Common myeloid progenitor, CD34-positive (primary cell): ENCODE results near the gene PTPRN2.

Source experiments
- CTCF ChIA-PET: fragments of 350-600 bp; sonication (Branson Sonifier 250); formaldehyde crosslinking; loops from one replicate; lab custom pipeline; 2021; ENCODE audit warnings: antibody characterized with exemption; lab: Charles Lee
- POLR2A ChIA-PET: fragments of 350-600 bp; sonication (Branson Sonifier 250); formaldehyde crosslinking; loops from one replicate; lab custom pipeline; 2021; ENCODE audit warnings: antibody characterized with exemption; lab: Charles Lee
- DNase-seq, 3 donors: peaks; one replicate each; pipeline versions ENCODE4 v3.0.0 to v3.0.0-alpha.2; 2013
- H3K27ac ChIP-seq, 2 experiments: 1 replicate in 1 of 2; 2 replicates in 1 of 2; pipeline ENCODE4 v1.7.0; 2013; ENCODE audit warnings: inconsistent platforms in 2 of 2, low read length in 2 of 2, mild to moderate bottlenecking in 2 of 2, low read depth in 1 of 2, moderate library complexity in 1 of 2; ENCODE audit not compliant: severe bottlenecking in 2 of 2, insufficient read depth in 1 of 2, poor library complexity in 1 of 2
- H3K27me3 ChIP-seq, 5 experiments: replicated peaks in 2 of 5; 1 replicate in 3 of 5; 2 replicates in 2 of 5; pipeline versions ENCODE4 v1.6.1 to v1.7.0; 2013; ENCODE audit warnings: low read length in 4 of 5, mild to moderate bottlenecking in 2 of 5, moderate library complexity in 2 of 5, inconsistent platforms in 1 of 5; ENCODE audit not compliant: insufficient read depth in 5 of 5, control insufficient read depth in 4 of 5
- H3K36me3 ChIP-seq, 4 experiments: 1 replicate in 2 of 4; 2 replicates in 2 of 4; pipeline versions ENCODE4 v1.6.1 to v1.7.0; 2013; ENCODE audit warnings: low read length in 3 of 4, control low read depth in 1 of 4, mild to moderate bottlenecking in 1 of 4; ENCODE audit not compliant: control insufficient read depth in 4 of 4, insufficient read depth in 4 of 4
- H3K4me1 ChIP-seq, 4 experiments: 1 replicate in 3 of 4; 2 replicates in 1 of 4; pipeline versions ENCODE4 v1.6.1 to v1.7.1; 2013; ENCODE audit warnings: low read length in 3 of 4, mild to moderate bottlenecking in 3 of 4, control low read depth in 1 of 4, inconsistent platforms in 1 of 4, moderate library complexity in 1 of 4; ENCODE audit not compliant: control insufficient read depth in 4 of 4, insufficient read depth in 4 of 4; ENCODE audit errors: control extremely low read depth in 1 of 4
- H3K4me3 ChIP-seq, 7 experiments: 1 replicate in 4 of 7; 2 replicates in 3 of 7; pipeline versions ENCODE4 v1.5.1 to v1.7.0; 2013; ENCODE audit warnings: mild to moderate bottlenecking in 7 of 7, low read length in 6 of 7, moderate library complexity in 6 of 7, inconsistent platforms in 2 of 7, low read depth in 2 of 7, control low read depth in 1 of 7; ENCODE audit not compliant: insufficient read depth in 4 of 7, control insufficient read depth in 1 of 7; ENCODE audit errors: extremely low read depth in 1 of 7
- H3K9me3 ChIP-seq, 5 experiments: 1 replicate in 4 of 5; 2 replicates in 1 of 5; pipeline versions ENCODE4 v1.6.1 to v1.7.1; 2013; ENCODE audit warnings: low read length in 4 of 5, mild to moderate bottlenecking in 2 of 5, inconsistent platforms in 1 of 5, low read depth in 1 of 5, moderate library complexity in 1 of 5; ENCODE audit not compliant: control insufficient read depth in 4 of 5, insufficient read depth in 2 of 5; ENCODE audit errors: control extremely low read depth in 1 of 5
- WGBS: methylation state at CpG from one replicate; pipeline ENCODE4 v1.1.5; 2013; ENCODE audit not compliant: insufficient coverage; 5-methylcytosine and 5-hydroxymethylcytosine counted together

The PTPRN2 gene

DNA sequence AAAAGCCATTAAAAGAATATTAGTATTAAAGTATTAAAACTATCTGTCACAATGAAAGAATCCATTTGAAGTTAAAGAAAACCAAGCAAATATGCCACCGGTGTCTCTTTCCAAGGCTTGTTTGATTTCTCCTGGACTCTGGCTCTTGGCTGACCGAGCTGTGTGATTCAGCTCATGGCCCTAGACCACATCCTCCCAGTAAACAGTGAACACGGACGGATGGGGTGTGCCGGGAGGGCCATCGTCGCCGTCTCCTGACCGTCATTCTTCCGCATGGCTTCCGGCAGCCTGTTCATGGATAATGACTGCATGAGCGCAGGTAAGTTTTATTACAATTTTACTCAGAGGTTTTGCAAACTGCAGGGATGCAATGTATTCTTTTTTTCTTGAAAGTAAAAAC, 1032.3 kb downstream of the PTPRN2 start:
- Histone ChIP-seq H3K4me3 (no peak overlapping the region), H3K27me3 (no peaks in the 10 kb centered on the region), H3K27ac (no peak overlapping the region), H3K4me1 (no peaks in the 10 kb centered on the region), H3K9me3 (no peaks in the 10 kb centered on the region), H3K36me3 (no peaks in the 10 kb centered on the region)
- 93% methylated on average over 12 of the region's 12 CpGs for WGBS
- DNase-seq: no peak
- CTCF ChIA-PET: no interaction called here
- POLR2A ChIA-PET: no interaction called here

DNA sequence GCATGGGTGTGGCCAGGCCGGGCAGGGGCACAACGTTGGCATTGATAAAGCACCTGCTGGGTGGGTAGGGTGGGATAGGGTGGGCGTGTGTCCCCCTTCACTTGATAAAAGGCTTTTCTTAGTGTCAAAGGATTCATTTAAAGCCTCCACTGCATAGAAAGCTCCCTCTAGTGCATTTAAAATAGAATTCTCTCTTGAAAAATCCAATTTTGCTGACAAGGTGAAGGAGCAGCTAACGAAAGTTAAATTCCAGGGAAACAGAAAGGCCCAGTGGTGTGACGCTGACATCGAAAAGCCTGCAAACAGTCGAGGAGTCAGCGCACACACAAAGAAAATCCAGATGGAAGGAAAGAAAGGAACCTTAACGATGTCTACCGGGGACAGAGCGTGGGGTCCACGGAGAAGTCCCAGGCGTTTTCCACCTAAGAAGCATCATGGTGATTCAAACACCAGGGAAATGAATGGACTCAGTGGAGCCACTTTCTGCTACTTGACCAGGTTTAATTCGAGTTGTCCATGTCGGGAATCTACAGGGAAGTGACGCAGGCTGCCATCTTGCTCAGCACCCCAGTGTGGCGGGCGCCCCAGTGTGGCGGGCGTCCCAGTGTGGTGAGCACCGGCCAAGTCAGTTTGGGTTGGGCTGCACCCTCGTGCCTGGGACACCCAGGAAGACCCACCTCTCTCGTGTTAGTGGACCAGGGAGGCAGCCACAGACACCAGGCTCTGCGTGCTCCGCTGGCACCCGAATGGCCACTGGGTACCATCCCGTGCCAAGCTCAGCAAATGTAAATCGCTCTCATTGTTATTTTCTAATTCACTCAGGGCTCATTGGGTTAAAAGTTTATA, 1033.0 kb downstream of the PTPRN2 start:
- no peak for DNase-seq
- 99% methylated on average over 23 of the region's 28 CpGs for WGBS
- Histone ChIP-seq H3K9me3 (no peaks in the 10 kb centered on the region), H3K4me1 (no peaks in the 10 kb centered on the region), H3K27ac (no peak overlapping the region), H3K36me3 (no peaks in the 10 kb centered on the region), H3K27me3 (no peaks in the 10 kb centered on the region), H3K4me3 (no peak overlapping the region)
- ChIA-PET CTCF (no interaction called here), POLR2A (no interaction called here)

DNA sequence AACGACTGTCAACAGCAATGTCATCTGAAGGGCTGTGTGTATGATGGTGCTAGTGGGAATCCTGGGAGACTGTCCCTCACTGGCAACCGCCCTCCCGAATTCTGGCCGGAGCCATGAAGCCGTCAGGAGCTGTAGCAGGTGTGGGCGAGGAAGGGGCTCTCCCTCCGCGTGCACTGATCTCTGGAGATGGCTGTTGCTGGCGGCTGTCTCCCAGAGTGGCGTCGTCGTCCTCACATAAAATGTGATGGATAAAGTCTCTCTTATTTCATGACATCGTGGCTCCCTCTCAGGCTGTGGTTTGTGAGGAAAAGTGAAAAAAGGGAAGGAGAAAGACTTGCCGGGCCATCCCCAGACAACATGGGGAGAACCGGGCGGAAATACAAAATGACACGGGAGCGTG, 1034.4 kb downstream of the PTPRN2 start:
- Histone ChIP-seq H3K4me1 (no peaks in the 10 kb centered on the region), H3K36me3 (no peaks in the 10 kb centered on the region), H3K9me3 (no peaks in the 10 kb centered on the region), H3K4me3 (no peak overlapping the region), H3K27me3 (no peaks in the 10 kb centered on the region), H3K27ac (no peak overlapping the region)
- ChIA-PET CTCF (no interaction called here), POLR2A (interaction anchor here (0.5 kb wide), 1 partner anchor 64 kb away, joined by 4 read pairs; no protein-coding TSS in a partner anchor)
- no peak for DNase-seq
- whole genome bisulfite sequencing: 96% methylated on average over 14 of the region's 18 CpGs

DNA sequence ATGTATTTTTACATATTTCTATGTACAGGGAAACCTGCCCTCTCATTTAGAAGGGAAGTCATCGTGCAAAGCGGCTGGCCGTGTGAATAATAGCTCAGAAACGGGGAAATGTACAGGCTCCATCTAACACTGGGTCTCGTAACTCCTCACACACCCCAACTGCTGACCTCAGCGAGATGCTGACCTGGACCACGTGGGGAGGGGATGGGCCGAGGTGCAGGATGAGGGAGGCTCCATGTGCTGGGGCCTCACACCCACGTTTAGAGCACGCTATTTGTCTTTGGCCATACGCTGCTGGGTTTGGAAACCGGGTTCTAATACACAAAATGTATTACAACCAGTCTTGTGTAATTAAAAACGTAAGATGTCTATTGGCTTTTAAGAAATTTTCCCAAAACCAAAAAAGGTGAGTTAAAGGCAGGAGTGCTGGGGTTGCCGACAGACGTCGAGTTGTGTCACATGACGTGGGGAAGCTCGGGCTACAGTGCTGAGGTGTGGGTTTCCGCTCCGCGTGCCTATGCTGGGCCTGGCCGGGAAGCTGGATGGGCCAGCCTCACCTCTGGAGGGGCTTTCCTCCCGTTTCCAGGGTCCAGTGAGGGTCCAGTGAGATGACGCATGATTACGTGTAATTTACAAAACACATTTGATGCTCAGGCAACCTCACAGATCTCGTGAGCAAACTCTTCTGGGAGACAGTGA, 1035.2 kb downstream of the PTPRN2 start:
- Histone ChIP-seq H3K4me1 (no peaks in the 10 kb centered on the region), H3K27me3 (no peaks in the 10 kb centered on the region), H3K9me3 (no peaks in the 10 kb centered on the region), H3K4me3 (no peak overlapping the region), H3K36me3 (no peaks in the 10 kb centered on the region), H3K27ac (no peak overlapping the region)
- CTCF ChIA-PET: no interaction called here
- WGBS: 96% methylated on average over 19 of the region's 26 CpGs
- DNase-seq: no peak
- POLR2A ChIA-PET: interaction anchor here (0.5 kb wide), 1 partner anchor 63 kb away, joined by 4 read pairs; no protein-coding TSS in a partner anchor

DNA sequence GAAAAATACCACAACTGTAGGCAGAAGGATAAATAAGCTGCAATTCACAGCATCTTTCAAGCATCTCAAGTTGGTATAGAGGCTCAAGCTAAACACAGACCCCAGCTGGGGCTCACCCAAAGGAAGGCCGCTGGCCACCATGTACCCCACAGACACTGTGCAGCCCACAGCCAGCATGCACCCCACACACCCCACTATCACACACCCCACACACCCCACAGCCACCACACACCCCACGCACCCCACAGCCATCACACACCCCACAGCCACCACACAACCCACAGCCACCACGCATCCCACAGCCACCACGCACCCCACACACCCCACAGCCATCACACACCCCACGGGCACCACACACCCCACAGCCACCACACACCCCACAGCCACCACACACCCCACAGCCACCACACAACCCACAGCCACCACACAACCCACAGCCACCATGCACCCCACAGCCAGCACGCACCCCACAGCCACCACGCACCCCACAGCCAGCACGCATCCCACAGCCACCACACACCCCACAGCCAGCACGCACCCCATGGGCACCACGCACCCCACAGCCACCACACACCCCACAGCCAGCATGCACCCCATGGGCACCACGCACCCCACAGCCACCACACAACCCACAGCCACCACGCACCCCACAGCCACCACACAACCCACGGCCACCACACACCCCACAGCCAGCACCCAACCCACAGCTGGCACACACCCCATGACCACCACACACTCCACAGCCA, 1036.1 kb downstream of the PTPRN2 start:
- no peaks in the 10 kb centered on the region for H3K4me1 ChIP-seq
- CTCF ChIA-PET: no interaction called here

DNA sequence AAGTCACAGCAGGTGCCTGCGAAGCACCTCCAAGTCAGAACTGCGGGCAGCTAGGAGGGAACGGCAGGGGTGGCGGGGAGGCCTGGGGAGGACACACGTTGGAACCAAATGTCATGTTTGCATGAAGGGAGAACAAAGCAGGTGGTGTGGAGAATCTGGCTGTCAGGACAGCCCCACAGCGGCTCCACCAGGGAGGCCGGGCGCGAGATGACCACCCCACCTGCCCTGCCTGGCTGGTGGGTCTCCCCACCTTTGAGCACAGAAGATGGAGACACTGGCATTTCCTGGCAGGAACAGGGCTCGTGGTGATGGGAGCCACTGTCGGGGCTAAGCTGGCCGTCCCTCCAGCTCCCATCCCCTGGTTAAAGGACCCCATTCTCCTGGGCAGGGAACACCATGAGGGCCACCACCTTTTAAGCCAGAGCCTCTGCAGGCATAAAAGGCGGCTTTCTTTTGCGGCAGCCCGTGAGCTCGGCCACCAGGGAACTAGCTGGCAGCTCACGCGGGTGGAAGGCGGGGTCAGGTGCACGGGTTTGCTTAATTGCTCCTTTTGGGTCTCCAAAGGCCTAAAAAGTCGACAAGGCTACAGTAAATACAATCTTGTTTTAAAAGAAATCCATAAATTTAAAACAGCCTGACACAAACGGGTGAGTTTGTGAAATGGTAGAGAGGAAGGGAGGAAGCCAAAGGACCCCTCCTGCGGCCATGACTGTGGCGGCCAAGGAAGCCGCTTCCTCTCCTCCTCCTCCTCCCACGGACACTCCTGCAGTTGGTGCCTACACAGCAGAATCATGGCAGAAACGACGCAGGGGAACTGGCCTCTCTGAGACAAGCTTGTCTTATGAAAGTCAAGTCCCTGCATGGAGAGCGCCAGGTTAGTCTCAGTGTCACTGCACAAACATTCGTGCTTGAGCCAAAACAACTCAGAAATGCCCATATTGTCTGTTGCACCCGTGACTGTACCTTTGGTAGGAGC, 1037.0 kb downstream of the PTPRN2 start:
- no peak for DNase-seq
- no peaks in the 10 kb centered on the region for H3K4me1 ChIP-seq
- H3K27me3 ChIP-seq: no peaks in the 10 kb centered on the region
- ChIA-PET POLR2A (no interaction called here), CTCF (no interaction called here)
- 95% methylated on average over 27 of the region's 31 CpGs for WGBS
- no peak overlapping the region for H3K4me3 ChIP-seq
- H3K36me3 ChIP-seq: no peaks in the 10 kb centered on the region
- no peak overlapping the region for H3K27ac ChIP-seq
- no peaks in the 10 kb centered on the region for H3K9me3 ChIP-seq

More for the DNA sequence above, 1036.1 kb downstream of the PTPRN2 start:
- no peaks in the 10 kb centered on the region for H3K9me3 ChIP-seq
- H3K36me3 ChIP-seq: no peaks in the 10 kb centered on the region
- no peak for DNase-seq
- POLR2A ChIA-PET: no interaction called here
- H3K27me3 ChIP-seq: no peaks in the 10 kb centered on the region
- H3K4me3 ChIP-seq: no peak overlapping the region
- no peak overlapping the region for H3K27ac ChIP-seq
- 100% methylated on average over 1 of the region's 13 CpGs for WGBS
